ENCODE measurements around the gene HSD3B1. TPM values are rescaled to one million over a fixed set of nuclear protein-coding genes. Genes with fewer than 3 reads are reported as not detected.
A peak's percentile ranks its signal among the peaks of the same experiment; 100 is the strongest.
"Not testable (repeated sequence)": the region's sequence is repeated elsewhere in the genome, so short reads cannot be mapped to it uniquely, and the experiment has no call there.

HSD3B1 gene
- total RNA-seq, 4 donors from 2014 or later = not detected

DNA sequence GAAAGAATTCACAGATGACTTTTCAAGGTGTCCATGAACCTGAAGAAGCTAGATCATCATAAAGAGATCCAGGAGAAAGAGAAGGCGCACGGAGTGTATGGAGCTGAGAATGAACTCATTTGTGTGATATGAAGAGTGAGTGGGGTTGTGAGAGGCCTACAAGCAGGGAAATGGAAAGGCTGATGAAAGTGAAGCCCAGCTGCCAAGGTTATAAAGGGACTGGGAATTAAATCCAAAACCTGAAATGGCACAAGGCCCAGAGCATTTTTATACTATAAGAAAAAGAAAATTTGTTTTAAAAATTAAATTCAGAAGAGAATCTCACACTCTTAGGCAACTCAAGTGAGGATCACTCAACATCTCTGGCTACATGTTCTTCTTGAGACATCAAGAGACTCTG is 43.4 kb downstream of the HSD3B1 start:
- WGBS, 2 donors = 69 to 84% methylated on average over 2 of the region's 2 CpGs
- Histone ChIP-seq H3K9me3 (no peaks in the 10 kb centered on the region), H3K27ac (no peak overlapping the region), H3K36me3 (no peaks in the 10 kb centered on the region), H3K27me3 (no peaks in the 10 kb centered on the region), H3K4me1 (peaks cover 0 to 39% (median 0%) of the 10 kb centered on the region in 4 donors), H3K4me3 (no peak overlapping the region)
- no peak for DNase-seq (ENCODE audit: low spot score in 2 of 2)
- TF ChIP-seq EP300 (IDR thresholded peaks at IDR 0.05) = no peak
- TF ChIP-seq, protein P1, sequence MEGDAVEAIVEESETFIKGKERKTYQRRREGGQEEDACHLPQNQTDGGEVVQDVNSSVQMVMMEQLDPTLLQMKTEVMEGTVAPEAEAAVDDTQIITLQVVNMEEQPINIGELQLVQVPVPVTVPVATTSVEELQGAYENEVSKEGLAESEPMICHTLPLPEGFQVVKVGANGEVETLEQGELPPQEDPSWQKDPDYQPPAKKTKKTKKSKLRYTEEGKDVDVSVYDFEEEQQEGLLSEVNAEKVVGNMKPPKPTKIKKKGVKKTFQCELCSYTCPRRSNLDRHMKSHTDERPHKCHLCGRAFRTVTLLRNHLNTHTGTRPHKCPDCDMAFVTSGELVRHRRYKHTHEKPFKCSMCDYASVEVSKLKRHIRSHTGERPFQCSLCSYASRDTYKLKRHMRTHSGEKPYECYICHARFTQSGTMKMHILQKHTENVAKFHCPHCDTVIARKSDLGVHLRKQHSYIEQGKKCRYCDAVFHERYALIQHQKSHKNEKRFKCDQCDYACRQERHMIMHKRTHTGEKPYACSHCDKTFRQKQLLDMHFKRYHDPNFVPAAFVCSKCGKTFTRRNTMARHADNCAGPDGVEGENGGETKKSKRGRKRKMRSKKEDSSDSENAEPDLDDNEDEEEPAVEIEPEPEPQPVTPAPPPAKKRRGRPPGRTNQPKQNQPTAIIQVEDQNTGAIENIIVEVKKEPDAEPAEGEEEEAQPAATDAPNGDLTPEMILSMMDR (IDR thresholded peaks at IDR 0.05) = no peak
- no peak for TF ChIP-seq POLR2A (IDR thresholded peaks at IDR 0.05)

DNA sequence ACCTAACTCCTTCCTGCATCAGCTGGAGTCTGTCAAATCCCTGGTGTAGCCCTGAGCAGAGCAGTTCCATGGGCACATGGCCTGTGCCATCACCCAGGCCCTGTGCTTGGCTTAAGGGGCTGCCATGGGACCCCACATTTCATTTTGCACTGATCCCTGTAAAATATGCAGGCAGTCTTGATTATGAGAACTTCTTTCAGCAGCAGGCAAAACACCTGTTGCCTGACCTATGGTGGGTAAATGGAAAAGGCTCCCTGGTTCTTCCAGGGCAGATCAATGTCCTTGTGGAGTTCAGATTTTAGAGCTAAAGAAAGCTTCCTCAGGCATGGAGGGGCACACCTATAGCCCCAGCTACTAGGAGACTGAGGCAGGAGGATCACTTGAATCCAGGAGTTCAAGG is 44.2 kb downstream of the HSD3B1 start:
- Histone ChIP-seq H3K27ac (no peak overlapping the region), H3K4me3 (no peak overlapping the region), H3K36me3 (no peaks in the 10 kb centered on the region), H3K9me3 (no peaks in the 10 kb centered on the region), H3K27me3 (no peaks in the 10 kb centered on the region), H3K4me1 (peaks cover 0 to 39% (median 0%) of the 10 kb centered on the region in 4 donors)
- TF ChIP-seq, protein P1 (IDR thresholded peaks at IDR 0.05) = no peak
- TF ChIP-seq POLR2A (IDR thresholded peaks at IDR 0.05) (no peak), EP300 (IDR thresholded peaks at IDR 0.05) (no peak)
- no peak for DNase-seq (ENCODE audit: low spot score in 2 of 2)

DNA sequence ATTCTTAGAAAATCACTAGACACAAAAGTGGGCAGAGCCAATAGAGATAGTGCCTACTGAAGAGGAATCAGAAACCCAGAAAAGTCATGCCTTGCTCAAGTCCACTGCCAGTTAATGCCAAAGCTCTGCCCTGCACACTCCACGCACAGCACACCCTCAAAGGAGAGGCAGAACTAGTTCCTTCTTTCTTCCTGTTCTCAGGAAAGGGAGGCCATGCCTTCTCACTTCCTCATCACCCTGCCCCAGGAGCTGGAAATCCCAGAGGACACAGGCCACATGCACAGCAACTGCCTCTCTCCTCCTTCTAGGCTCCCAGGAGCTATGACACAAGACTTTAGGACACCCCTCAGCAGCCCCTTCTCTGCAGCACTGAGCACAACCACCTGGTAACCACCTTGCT is 45.6 kb downstream of the HSD3B1 start:
- not testable (repeated sequence) for H3K27ac ChIP-seq; H3K27me3 ChIP-seq; H3K9me3 ChIP-seq; H3K4me3 ChIP-seq; DNase-seq (ENCODE audit: low spot score in 2 of 2); H3K36me3 ChIP-seq
- WGBS, 2 donors = 64 to 100% methylated on average over 1 of the region's 1 CpG
- peaks cover 0 to 39% (median 0%) of the 10 kb centered on the region in 4 donors for H3K4me1 ChIP-seq

DNA sequence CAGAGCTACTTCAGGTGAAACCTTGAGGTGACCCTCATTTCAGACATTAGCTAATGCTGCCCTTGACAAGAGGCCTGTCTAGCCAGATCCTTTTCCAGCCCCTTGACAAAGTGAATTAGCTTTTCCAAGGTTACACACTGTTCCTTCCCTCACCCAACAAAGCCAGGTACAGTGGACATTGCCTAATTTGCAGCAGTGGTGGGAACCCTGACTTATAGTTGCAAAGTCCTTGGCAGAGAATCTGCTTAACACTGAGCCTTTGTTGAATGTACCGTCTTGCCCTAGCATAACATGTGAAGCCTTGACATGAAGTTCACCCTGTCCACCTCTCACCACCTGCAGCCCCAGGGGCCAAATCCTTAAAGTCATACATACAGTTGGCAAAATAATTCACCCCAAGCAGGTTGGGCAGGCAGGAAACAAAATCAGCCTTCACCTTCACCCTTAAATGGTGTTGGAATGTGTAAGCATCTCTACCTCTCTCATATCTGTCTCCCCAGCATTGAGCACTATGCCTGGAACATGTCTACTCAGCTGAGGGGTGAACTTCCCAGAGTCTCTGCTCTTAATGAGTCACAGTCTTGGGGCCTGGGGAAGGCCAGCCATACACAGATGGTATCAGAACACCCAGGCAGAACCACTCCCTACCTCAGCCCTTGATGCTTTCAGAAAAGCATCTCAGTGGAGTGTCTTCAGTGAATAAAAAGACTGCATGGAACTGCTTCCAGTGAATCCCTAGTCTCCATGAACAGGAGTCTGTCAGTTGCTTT is 46.5 kb downstream of the HSD3B1 start:
- Histone ChIP-seq H3K27ac (peak overlapping the region in 1 of 4 donors; percentile 11), H3K4me1 (peaks cover 0 to 39% (median 0%) of the 10 kb centered on the region in 4 donors)
- not testable (repeated sequence) for H3K36me3 ChIP-seq; H3K27me3 ChIP-seq; H3K4me3 ChIP-seq; DNase-seq (ENCODE audit: low spot score in 2 of 2); H3K9me3 ChIP-seq
- WGBS, 2 donors = 27 to 38% methylated on average over 1 of the region's 1 CpG

DNA sequence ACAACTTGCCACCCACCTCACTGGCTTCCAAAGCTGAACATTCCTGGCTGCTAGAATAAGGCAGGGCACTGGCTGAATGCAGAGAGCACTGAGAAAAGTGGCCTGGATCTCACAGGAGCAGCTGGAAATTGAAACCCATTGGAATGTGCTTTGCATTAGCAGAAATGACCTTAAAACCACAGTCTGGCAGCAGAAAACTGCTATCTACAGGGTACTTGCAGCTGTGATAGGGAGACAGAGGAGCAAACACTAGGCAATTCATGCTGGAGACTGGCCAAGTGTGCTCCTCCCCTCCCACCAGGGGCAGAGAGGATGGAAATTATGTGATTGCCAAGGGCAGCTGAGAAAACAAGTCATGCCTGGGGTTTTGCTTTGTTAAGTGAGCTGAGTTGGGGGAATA is 47.2 kb downstream of the HSD3B1 start:
- no peaks in the 10 kb centered on the region for H3K27me3 ChIP-seq
- no peak overlapping the region for H3K4me3 ChIP-seq
- peaks cover 0 to 39% (median 0%) of the 10 kb centered on the region in 4 donors for H3K4me1 ChIP-seq
- TF ChIP-seq EP300 (IDR thresholded peaks at IDR 0.05) (no peak), POLR2A (IDR thresholded peaks at IDR 0.05) (no peak)
- TF ChIP-seq, protein P1 (IDR thresholded peaks at IDR 0.05) = no peak
- H3K27ac ChIP-seq = peak overlapping the region in 1 of 4 donors; percentile 11
- no peaks in the 10 kb centered on the region for H3K36me3 ChIP-seq
- DNase-seq (ENCODE audit: low spot score in 2 of 2) = peak; percentile 27 to 33
- no peaks in the 10 kb centered on the region for H3K9me3 ChIP-seq

DNA sequence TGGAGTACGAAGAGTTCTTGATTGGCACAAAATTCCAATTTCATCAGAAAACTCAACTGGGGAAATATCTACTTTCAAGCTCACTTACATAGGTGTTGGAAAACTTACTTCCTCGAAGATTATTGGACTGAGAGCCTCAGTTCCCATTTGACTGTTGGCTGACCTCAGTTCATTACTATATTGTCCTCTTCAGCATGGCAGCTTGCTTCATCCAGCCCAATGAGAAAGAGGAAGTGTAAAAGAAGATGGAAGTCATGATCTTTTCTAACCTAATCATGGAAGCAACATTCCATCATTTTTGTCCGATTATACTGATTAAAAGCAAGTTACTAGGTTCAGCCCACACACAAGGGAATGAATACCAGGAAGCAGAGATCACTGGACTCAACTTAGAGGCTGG is 49.4 kb downstream of the HSD3B1 start:
- no peaks in the 10 kb centered on the region for H3K27me3 ChIP-seq
- no peaks in the 10 kb centered on the region for H3K9me3 ChIP-seq
- TF ChIP-seq, protein P1 (IDR thresholded peaks at IDR 0.05) = no peak
- TF ChIP-seq POLR2A (IDR thresholded peaks at IDR 0.05) = no peak
- no peak for TF ChIP-seq EP300 (IDR thresholded peaks at IDR 0.05)
- peaks cover 0 to 31% (median 0%) of the 10 kb centered on the region in 4 donors for H3K4me1 ChIP-seq
- WGBS, 2 donors = 66 to 68% methylated on average over 3 of the region's 3 CpGs
- no peak overlapping the region for H3K27ac ChIP-seq
- H3K36me3 ChIP-seq = no peaks in the 10 kb centered on the region
- no peak overlapping the region for H3K4me3 ChIP-seq
- DNase-seq (ENCODE audit: low spot score in 2 of 2) = no peak

DNA sequence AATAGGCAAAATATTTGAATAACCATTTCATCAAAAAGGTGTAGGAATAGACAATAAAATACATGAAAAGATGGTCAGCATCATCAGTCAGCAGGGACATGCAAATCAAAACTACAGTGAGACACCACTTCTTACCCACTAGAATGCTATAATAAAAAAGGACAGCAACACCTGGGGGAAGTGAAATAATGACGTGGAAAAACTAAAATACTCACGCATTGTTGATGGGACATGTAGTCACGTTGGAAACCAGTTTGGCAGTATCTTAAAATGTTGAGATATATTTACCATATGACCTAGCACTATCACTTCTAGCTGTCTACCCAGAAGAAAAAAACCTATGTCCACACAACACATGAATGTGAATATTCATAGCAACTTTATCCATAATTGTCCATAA is 53.4 kb downstream of the HSD3B1 start:
- H3K27ac ChIP-seq; H3K4me3 ChIP-seq; H3K36me3 ChIP-seq; H3K27me3 ChIP-seq; H3K9me3 ChIP-seq; DNase-seq (ENCODE audit: low spot score in 2 of 2): not testable (repeated sequence)
- H3K4me1 ChIP-seq = peaks cover 0 to 21% (median 3%) of the 10 kb centered on the region in 4 donors
- WGBS, 2 donors = 89 to 97% methylated on average over 3 of the region's 3 CpGs
